ENCODE measurements around the gene MAGED2.
"Not testable (repeated sequence)": the region's sequence is repeated elsewhere in the genome, so short reads cannot be mapped to it uniquely, and the experiment has no call there.

Gene MAGED2

GRCh38 chrX:54820737-54821136 is 13.2 kb downstream of the MAGED2 start:
- DNase-seq = no peak

GRCh38 chrX:54821310-54821709 is 13.8 kb downstream of the MAGED2 start:
- no peak for DNase-seq

GRCh38 chrX:54824195-54824594 is 16.6 kb downstream of the MAGED2 start:
- DNase-seq = no peak

- no peak for DNase-seq
Measured at GRCh38 chrX:54824722-54825121, 17.2 kb downstream of the MAGED2 start.

GRCh38 chrX:54825716-54826438 is 18.3 kb downstream of the MAGED2 start:
- no peak for DNase-seq

- no peak for DNase-seq
Measured at GRCh38 chrX:54826598-54826997, 19.1 kb downstream of the MAGED2 start.

- no peak for DNase-seq
Measured at GRCh38 chrX:54838583-54838982, 31.0 kb downstream of the MAGED2 start.

- not testable (repeated sequence) for DNase-seq
Measured at GRCh38 chrX:54841184-54841874, 33.8 kb downstream of the MAGED2 start.

- DNase-seq = no peak
Measured at GRCh38 chrX:54842607-54843006, 35.1 kb downstream of the MAGED2 start.

GRCh38 chrX:54843050-54843449 is 35.5 kb downstream of the MAGED2 start:
- DNase-seq = no peak

GRCh38 chrX:54847700-54848099 is 40.2 kb downstream of the MAGED2 start:
- not testable (repeated sequence) for DNase-seq

- no peak for DNase-seq
Measured at GRCh38 chrX:54865208-54865607, 57.7 kb downstream of the MAGED2 start.

All from activated CD4-positive, CD25-positive, alpha-beta regulatory T cell (primary cell).